ENCODE measurements around the gene FAM83B.
"Not testable (repeated sequence)": the region's sequence is repeated elsewhere in the genome, so short reads cannot be mapped to it uniquely, and the experiment has no call there.

The FAM83B gene

GRCh38 chr6:54865091-54865631, 18.6 kb downstream of the FAM83B start:
- Mint-ChIP-seq H3K27me3 (no peaks in the 10 kb centered on the region), H3K4me1 (no peaks in the 10 kb centered on the region), H3K27ac (ENCODE audit: low read depth) (no peak overlapping the region), H3K4me3 (no peak overlapping the region), H3K36me3 (ENCODE audit: insufficient read depth) (no peaks in the 10 kb centered on the region), H3K9me3 (peaks cover 11% of the 10 kb centered on the region)
- ATAC-seq (replicated peaks; ENCODE audit: extremely low read depth, poor library complexity, severe bottlenecking) = no peak
- no peak for DNase-seq (ENCODE audit: low spot score in 2 of 2)

DNA sequence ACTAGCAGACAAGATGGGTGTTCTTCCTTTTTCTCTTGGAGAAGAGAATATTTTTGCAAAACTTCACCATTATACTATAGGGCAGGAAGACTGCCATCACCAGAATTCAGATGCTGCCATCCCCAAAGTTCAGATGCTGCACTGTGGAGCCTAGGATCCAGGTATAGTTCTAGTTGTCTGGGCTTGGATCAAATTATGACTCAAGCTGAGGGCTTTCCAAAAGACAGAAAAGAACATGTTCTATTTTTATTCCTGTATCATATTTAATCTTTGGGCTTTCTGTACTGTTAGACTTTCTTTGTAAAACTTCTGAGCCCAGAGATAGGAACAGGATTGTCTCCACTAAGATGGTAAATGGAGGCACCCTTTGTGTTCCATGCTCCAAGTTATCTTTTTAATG, 22.0 kb downstream of the FAM83B start:
- Mint-ChIP-seq H3K27me3 (no peaks in the 10 kb centered on the region), H3K27ac (ENCODE audit: low read depth) (no peak overlapping the region), H3K4me1 (no peaks in the 10 kb centered on the region), H3K36me3 (ENCODE audit: insufficient read depth) (no peaks in the 10 kb centered on the region), H3K9me3 (peaks cover 7% of the 10 kb centered on the region), H3K4me3 (no peak overlapping the region)
- DNase-seq (ENCODE audit: low spot score in 2 of 2) (no peak), ATAC-seq (replicated peaks; ENCODE audit: extremely low read depth, poor library complexity, severe bottlenecking) (no peak)

DNA sequence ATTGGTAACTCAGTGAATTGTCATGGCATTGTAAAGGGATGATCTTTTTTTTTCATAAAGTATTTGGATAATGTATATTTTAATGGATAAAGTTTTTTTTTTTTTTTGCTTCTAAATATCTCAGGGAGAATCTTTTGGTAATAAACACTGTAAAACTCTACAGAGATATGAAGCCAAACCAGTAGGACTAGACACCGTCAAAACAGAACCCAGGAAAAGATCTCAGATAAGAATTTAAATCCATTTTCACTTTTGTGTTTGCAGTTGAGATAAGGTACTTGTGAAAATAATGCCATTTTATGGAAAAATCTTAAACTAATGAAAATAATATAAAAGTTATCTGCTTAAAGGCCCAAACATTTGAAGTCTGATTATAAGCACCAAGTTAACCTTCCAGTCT, 27.0 kb downstream of the FAM83B start:
- DNase-seq (ENCODE audit: low spot score in 2 of 2) = no peak
- Mint-ChIP-seq H3K27me3 (no peaks in the 10 kb centered on the region), H3K9me3 (peaks cover 7% of the 10 kb centered on the region), H3K36me3 (ENCODE audit: insufficient read depth) (no peaks in the 10 kb centered on the region), H3K4me3 (no peak overlapping the region), H3K27ac (ENCODE audit: low read depth) (no peak overlapping the region), H3K4me1 (no peaks in the 10 kb centered on the region)
- no peak for ATAC-seq (replicated peaks; ENCODE audit: extremely low read depth, poor library complexity, severe bottlenecking)

DNA sequence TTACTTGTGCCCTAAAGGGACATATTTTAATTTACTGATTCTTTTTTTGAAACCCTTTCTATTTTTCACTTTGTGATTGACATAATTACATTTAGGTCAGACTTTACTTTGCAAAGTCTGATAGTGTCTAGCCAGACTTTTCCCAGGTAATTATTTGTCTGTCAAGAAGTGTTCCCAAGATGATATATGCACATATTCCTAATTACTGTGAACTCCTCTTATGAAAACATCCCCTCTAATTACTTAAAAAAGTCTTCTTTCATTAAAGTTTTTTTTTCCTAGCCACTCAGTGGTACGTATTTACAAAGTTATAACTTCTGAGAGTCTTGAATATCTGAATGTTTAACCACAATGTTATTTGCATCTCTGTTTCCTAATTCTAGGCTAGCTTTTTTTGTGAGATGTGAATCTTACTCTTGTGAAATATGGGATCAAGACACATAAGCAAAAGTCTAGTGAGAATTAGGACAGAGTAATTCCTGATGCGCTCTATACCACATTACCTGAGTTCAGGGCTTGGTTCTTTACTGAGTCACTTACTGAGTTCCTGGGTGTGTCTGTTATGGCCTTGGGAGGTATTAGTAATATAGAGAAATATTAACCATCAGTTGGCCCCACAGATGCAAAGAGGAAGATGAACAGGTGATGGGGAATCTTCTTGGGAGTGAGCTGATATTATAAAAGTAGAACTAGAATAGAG, 27.9 kb downstream of the FAM83B start:
- ATAC-seq (replicated peaks; ENCODE audit: extremely low read depth, poor library complexity, severe bottlenecking) (no peak), DNase-seq (ENCODE audit: low spot score in 2 of 2) (no peak)
- Mint-ChIP-seq H3K4me1 (no peaks in the 10 kb centered on the region), H3K27me3 (no peaks in the 10 kb centered on the region), H3K27ac (ENCODE audit: low read depth) (no peak overlapping the region), H3K4me3 (no peak overlapping the region), H3K36me3 (ENCODE audit: insufficient read depth) (no peaks in the 10 kb centered on the region), H3K9me3 (peaks cover 2% of the 10 kb centered on the region)

DNA sequence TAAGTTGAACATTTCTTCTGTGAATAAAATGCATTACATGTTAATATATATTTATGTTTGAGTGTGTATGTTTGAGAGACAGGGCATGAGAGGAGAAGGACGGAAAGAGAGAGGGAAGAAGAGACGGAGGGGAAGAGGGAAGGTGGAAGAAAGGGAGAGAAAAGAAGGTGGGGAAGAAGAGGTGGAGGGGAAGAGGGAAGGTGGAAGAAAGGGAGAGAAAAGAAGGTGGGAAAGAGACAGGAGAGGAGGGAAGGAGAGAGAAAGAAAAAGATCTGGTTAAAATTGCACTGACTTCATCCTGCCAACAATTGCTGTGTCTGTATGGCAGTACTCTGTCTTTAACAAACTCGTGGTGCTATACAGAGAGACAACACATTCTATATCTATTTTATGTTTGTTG, 29.0 kb downstream of the FAM83B start:
- Mint-ChIP-seq H3K27ac (ENCODE audit: low read depth) (no peak overlapping the region), H3K27me3 (no peaks in the 10 kb centered on the region), H3K4me3 (no peak overlapping the region), H3K36me3 (ENCODE audit: insufficient read depth) (no peaks in the 10 kb centered on the region), H3K9me3 (no peaks in the 10 kb centered on the region), H3K4me1 (no peaks in the 10 kb centered on the region)
- ATAC-seq (replicated peaks; ENCODE audit: extremely low read depth, poor library complexity, severe bottlenecking) (no peak), DNase-seq (ENCODE audit: low spot score in 2 of 2) (no peak)

DNA sequence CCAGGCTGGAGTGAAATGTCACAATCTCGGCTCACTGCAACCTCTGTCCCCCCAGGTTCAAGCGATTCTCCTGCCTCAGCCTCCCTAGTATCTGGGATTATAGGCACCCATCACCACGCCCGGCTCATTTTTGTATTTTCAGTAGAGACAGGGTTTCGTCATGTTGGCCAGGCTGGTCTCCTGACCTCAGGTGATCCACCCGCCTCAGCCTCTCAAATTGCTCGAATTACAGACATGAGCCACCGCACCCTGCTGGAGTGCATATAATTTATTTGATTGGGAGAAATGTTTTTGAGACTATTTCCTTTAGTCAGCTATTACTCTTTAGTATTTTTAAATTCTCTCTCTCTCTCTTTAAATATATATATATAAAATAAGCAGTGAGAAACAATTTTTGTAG, 29.8 kb downstream of the FAM83B start:
- H3K27me3 Mint-ChIP-seq = no peaks in the 10 kb centered on the region
- no peak overlapping the region for H3K4me3 Mint-ChIP-seq
- H3K36me3 Mint-ChIP-seq (ENCODE audit: insufficient read depth) = no peaks in the 10 kb centered on the region
- no peaks in the 10 kb centered on the region for H3K4me1 Mint-ChIP-seq
- H3K27ac Mint-ChIP-seq (ENCODE audit: low read depth) = no peak overlapping the region
- H3K9me3 Mint-ChIP-seq = no peaks in the 10 kb centered on the region
- no peak for DNase-seq (ENCODE audit: low spot score in 2 of 2)
- ATAC-seq (replicated peaks; ENCODE audit: extremely low read depth, poor library complexity, severe bottlenecking) = no peak

DNA sequence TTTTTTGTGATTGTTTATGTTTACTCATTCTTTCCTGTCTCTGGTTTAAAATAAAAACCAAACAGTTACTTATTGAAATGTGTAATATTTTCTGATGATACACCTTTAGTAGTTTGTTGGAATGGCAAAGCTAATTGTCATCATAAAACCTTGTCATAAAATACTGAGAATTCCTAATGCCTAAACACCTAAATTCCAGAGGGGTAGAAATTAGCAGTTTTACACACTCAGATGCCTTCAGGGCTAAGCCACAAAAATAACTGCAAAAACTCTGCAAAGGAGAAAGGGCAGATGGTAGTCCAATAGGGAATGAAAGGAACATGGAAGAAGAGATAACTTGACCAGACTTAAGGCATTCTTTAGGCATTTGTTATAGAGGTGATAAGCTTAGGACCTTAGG, 30.3 kb downstream of the FAM83B start:
- Mint-ChIP-seq H3K9me3 (no peaks in the 10 kb centered on the region), H3K36me3 (ENCODE audit: insufficient read depth) (no peaks in the 10 kb centered on the region)
- ATAC-seq (replicated peaks; ENCODE audit: extremely low read depth, poor library complexity, severe bottlenecking) = no peak

DNA sequence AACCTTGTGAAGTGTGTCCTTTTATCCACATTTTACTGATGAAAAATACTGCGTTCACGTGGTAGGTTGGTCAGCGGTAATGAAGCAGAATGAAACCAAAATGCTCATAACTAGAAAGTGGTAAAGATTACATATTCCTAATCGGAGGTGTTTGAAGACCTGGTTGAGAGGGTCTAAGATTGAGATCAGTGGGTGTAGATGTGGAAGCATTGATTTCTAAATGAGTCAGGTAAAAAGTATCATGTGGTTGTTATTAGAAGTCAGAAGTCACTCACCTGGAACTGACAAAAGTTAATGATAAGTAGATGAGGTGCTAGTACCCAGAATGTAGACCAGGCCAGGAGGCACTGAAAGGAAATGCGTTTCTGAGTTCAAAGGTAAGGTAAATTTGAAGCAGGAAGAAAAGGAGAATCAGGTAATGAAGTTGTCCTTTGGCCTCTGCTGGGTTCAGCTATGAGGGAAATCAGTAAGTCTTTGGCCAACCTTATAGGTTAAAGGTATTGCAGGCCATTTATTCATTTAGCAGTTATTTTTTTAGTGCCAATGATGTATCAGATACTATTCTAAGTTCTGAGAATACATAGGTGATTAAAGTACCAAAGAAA, 31.2 kb downstream of the FAM83B start:
- ATAC-seq (replicated peaks; ENCODE audit: extremely low read depth, poor library complexity, severe bottlenecking) = no peak

More for the DNA sequence above, 30.3 kb downstream of the FAM83B start:
- Mint-ChIP-seq H3K4me1 (no peaks in the 10 kb centered on the region), H3K27me3 (no peaks in the 10 kb centered on the region), H3K4me3 (no peak overlapping the region), H3K27ac (ENCODE audit: low read depth) (no peak overlapping the region)
- no peak for DNase-seq (ENCODE audit: low spot score in 2 of 2)

DNA sequence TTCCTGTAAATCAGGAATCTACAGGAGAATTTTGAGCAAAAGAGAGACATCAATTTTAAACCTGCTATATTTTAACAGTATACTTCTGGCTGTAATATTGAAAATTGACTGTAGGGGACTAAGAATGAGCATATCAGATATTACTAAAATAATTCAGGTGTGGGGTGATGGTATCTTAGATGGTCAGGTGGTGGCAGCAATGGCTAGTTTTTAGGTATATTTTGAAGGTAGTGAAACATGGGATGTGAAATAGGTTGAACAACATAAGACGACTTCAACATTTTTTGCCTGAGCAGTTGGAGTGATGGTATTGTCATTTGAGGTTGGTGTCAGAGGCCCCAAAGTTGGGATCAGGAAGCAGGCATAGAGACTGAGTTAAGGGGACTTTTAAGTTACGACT, 32.1 kb downstream of the FAM83B start:
- Mint-ChIP-seq H3K4me1 (no peaks in the 10 kb centered on the region), H3K27me3 (no peaks in the 10 kb centered on the region), H3K36me3 (ENCODE audit: insufficient read depth) (no peaks in the 10 kb centered on the region), H3K9me3 (no peaks in the 10 kb centered on the region), H3K4me3 (no peak overlapping the region), H3K27ac (ENCODE audit: low read depth) (no peak overlapping the region)
- no peak for ATAC-seq (replicated peaks; ENCODE audit: extremely low read depth, poor library complexity, severe bottlenecking)
- DNase-seq (ENCODE audit: low spot score in 2 of 2) = no peak

More for the DNA sequence above, 31.2 kb downstream of the FAM83B start:
- no peaks in the 10 kb centered on the region for H3K27me3 Mint-ChIP-seq
- no peak for DNase-seq (ENCODE audit: low spot score in 2 of 2)
- no peaks in the 10 kb centered on the region for H3K9me3 Mint-ChIP-seq
- no peaks in the 10 kb centered on the region for H3K36me3 Mint-ChIP-seq (ENCODE audit: insufficient read depth)
- no peak overlapping the region for H3K4me3 Mint-ChIP-seq
- no peaks in the 10 kb centered on the region for H3K4me1 Mint-ChIP-seq
- H3K27ac Mint-ChIP-seq (ENCODE audit: low read depth) = no peak overlapping the region

- no peak for ATAC-seq (replicated peaks; ENCODE audit: extremely low read depth, poor library complexity, severe bottlenecking)
- H3K27ac Mint-ChIP-seq (ENCODE audit: low read depth) = no peak overlapping the region
- no peaks in the 10 kb centered on the region for H3K27me3 Mint-ChIP-seq
- no peak for DNase-seq (ENCODE audit: low spot score in 2 of 2)
- no peaks in the 10 kb centered on the region for H3K9me3 Mint-ChIP-seq
- H3K4me3 Mint-ChIP-seq = no peak overlapping the region
- no peaks in the 10 kb centered on the region for H3K36me3 Mint-ChIP-seq (ENCODE audit: insufficient read depth)
- H3K4me1 Mint-ChIP-seq = no peaks in the 10 kb centered on the region
These were observed 32.8 kb downstream of the FAM83B start for GRCh38 chr6:54879188-54879985.

DNA sequence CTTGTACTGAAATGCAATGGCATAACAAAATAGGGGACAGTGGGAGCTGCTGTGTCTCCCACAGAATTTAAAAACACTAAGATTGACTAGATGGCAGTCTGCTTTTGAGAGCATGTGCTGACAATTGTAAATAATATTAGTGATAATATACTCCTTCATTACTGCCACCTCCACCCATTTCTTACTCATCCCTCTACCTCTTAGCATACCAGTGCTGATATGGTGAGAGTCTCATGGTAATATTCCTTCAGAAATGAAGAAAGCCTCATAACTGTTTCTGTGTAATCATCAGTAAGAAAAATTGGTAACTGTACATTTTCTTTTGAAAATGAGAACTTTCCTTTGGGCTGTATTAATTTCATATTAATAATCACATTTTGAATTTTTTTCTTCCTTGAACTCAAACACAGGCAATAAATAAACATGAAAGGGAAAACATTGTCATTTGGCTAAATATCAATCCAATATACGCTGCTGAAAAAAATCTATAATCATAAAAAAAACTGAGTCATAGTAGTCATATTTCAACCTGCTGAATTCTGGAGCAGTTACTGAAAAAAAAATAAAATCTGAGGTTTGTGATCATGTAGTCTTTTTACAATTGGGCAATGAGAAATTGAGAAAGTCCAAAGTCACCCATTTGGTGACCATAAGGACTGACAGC, 34.6 kb downstream of the FAM83B start:
- Mint-ChIP-seq H3K36me3 (ENCODE audit: insufficient read depth) (no peaks in the 10 kb centered on the region), H3K4me1 (no peaks in the 10 kb centered on the region), H3K9me3 (no peaks in the 10 kb centered on the region), H3K4me3 (no peak overlapping the region), H3K27ac (ENCODE audit: low read depth) (no peak overlapping the region), H3K27me3 (no peaks in the 10 kb centered on the region)
- ATAC-seq (replicated peaks; ENCODE audit: extremely low read depth, poor library complexity, severe bottlenecking) (no peak), DNase-seq (ENCODE audit: low spot score in 2 of 2) (no peak)

DNA sequence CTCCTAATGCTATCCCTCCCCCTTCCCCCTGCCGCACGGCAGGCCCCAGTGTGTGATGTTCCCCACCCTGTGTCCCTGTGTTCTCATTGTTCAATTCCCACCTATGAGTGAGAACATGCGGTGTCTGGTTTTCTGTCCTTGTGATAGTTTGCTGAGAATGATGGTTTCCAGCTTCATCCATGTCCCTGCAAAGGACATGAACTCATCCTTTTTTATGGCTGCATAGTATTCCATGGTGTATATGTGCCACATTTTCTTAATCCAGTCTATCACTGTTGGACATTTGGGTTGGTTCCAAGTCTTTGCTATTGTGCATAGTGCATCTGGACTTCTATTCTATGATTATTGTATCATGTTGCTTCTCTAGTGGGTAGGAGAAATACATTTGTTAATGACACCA, 35.3 kb downstream of the FAM83B start:
- not testable (repeated sequence) for H3K27ac Mint-ChIP-seq (ENCODE audit: low read depth); H3K36me3 Mint-ChIP-seq (ENCODE audit: insufficient read depth); H3K27me3 Mint-ChIP-seq; H3K9me3 Mint-ChIP-seq; ATAC-seq (replicated peaks; ENCODE audit: extremely low read depth, poor library complexity, severe bottlenecking); DNase-seq (ENCODE audit: low spot score in 2 of 2); H3K4me1 Mint-ChIP-seq; H3K4me3 Mint-ChIP-seq

Measured in central memory CD8-positive, alpha-beta T cell (primary cell).